ENCODE data around the gene ATP2B2. TPM values are rescaled to one million over a fixed set of nuclear protein-coding genes. Genes with fewer than 3 reads are reported as not detected.

The ATP2B2 gene
- total RNA-seq, 1 donor from 2014 or later: not detected

- no peak for DNase-seq (ENCODE audit: low spot score in 2 of 2, unreplicated experiment in 2 of 2)
- Mint-ChIP-seq H3K27ac (no peak overlapping the region), H3K27me3 (ENCODE audit: low read depth) (peaks cover 67% of the 10 kb centered on the region)
These were observed 31.7 kb downstream of the ATP2B2 start for GRCh38 chr3:10473581-10474274.

GRCh38 chr3:10472877-10473440 is 32.4 kb downstream of the ATP2B2 start:
- Mint-ChIP-seq H3K27me3 (ENCODE audit: low read depth) (peaks cover 67% of the 10 kb centered on the region), H3K4me3 (no peak overlapping the region), H3K27ac (no peak overlapping the region), H3K36me3 (no peaks in the 10 kb centered on the region), H3K4me1 (no peaks in the 10 kb centered on the region), H3K9me3 (no peaks in the 10 kb centered on the region)
- no peak for DNase-seq (ENCODE audit: low spot score in 2 of 2, unreplicated experiment in 2 of 2)
- TF ChIP-seq CTCF (IDR thresholded peaks at IDR 0.05; ENCODE audit: unreplicated experiment): no peak

More at GRCh38 chr3:10473581-10474274, 31.7 kb downstream of the ATP2B2 start:
- no peaks in the 10 kb centered on the region for H3K4me1 Mint-ChIP-seq
- H3K9me3 Mint-ChIP-seq: peaks cover 6% of the 10 kb centered on the region
- H3K4me3 Mint-ChIP-seq: no peak overlapping the region
- no peak for TF ChIP-seq CTCF (IDR thresholded peaks at IDR 0.05; ENCODE audit: unreplicated experiment)
- no peaks in the 10 kb centered on the region for H3K36me3 Mint-ChIP-seq

GRCh38 chr3:10471054-10471688 is 34.2 kb downstream of the ATP2B2 start:
- no peak for TF ChIP-seq CTCF (IDR thresholded peaks at IDR 0.05; ENCODE audit: unreplicated experiment)
- Mint-ChIP-seq H3K4me1 (no peaks in the 10 kb centered on the region), H3K27me3 (ENCODE audit: low read depth) (peaks cover 70% of the 10 kb centered on the region), H3K36me3 (no peaks in the 10 kb centered on the region), H3K9me3 (no peaks in the 10 kb centered on the region), H3K27ac (no peak overlapping the region), H3K4me3 (no peak overlapping the region)
- DNase-seq (ENCODE audit: low spot score in 2 of 2, unreplicated experiment in 2 of 2): no peak

- Mint-ChIP-seq H3K4me1 (no peaks in the 10 kb centered on the region), H3K36me3 (no peaks in the 10 kb centered on the region), H3K9me3 (no peaks in the 10 kb centered on the region), H3K4me3 (no peak overlapping the region), H3K27me3 (ENCODE audit: low read depth) (peaks cover 73% of the 10 kb centered on the region), H3K27ac (no peak overlapping the region)
- no peak for TF ChIP-seq CTCF (IDR thresholded peaks at IDR 0.05; ENCODE audit: unreplicated experiment)
- no peak for DNase-seq (ENCODE audit: low spot score in 2 of 2, unreplicated experiment in 2 of 2)
These were observed 35.0 kb downstream of the ATP2B2 start for GRCh38 chr3:10470120-10471053.

GRCh38 chr3:10469441-10470119 is 35.8 kb downstream of the ATP2B2 start:
- no peak for TF ChIP-seq CTCF (IDR thresholded peaks at IDR 0.05; ENCODE audit: unreplicated experiment)
- Mint-ChIP-seq H3K4me1 (no peaks in the 10 kb centered on the region), H3K9me3 (no peaks in the 10 kb centered on the region), H3K4me3 (no peak overlapping the region), H3K27me3 (ENCODE audit: low read depth) (peaks cover 71% of the 10 kb centered on the region), H3K27ac (no peak overlapping the region), H3K36me3 (no peaks in the 10 kb centered on the region)
- DNase-seq (ENCODE audit: low spot score in 2 of 2, unreplicated experiment in 2 of 2): no peak
